H54 (cell line): ENCODE data around the gene MME.

ENCODE experiments used
- DNase-seq: peaks from one replicate; pipeline ENCODE4 v3.0.0; 2011; ENCODE audit warnings: low spot score, mixed read lengths; ENCODE audit not compliant: insufficient read length
- FAIRE-seq: peaks from 3 replicates; lab custom pipeline; 2011; peaks lifted over from hg19 to GRCh38; lab: Jason Lieb, UNC
- POLR2A ChIP-seq: IDR thresholded peaks from 2 replicates; pipeline ENCODE4 v1.6.1; 2011; ENCODE audit warnings: low read depth, mild to moderate bottlenecking, low read length

MME gene

DNA sequence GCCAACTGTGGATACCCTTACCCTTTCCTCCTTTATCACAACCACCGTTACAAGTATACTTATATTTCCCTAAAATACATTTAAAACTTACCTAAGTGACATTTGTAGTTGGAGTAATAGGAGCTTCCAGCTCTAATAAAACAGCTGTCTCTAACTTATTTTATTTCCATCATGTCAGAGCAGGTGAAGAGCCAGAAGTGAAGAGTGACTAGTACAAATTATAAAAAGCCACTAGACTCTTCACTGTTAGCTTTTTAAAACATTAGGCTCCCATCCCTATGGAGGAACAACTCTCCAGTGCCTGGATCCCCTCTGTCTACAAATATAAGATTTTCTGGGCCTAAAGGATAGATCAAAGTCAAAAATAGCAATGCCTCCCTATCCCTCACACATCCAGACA is 102.3 kb downstream of the MME start:
- FAIRE-seq = no peak
- no peak for TF ChIP-seq POLR2A

DNA sequence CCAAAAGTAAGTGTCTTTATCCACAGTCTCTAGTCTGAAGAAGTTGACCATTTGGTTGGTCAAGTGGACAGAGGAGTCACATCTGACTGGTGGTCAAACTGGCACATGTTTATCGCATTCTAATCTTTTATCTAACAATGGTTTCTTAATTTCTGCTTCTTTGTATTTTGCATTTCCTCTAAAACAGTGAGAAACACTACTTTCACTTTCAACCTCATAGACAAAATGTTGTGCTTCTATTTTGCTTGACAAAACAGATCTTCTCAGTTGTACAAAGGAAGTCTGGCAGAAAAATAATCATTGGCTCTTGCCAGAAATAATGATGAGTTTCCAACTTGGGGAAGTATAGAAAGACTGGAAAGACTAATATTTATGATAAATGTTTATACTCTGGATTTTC is 103.9 kb downstream of the MME start:
- TF ChIP-seq POLR2A = no peak
- no peak for FAIRE-seq
- DNase-seq = no peak

More for the DNA sequence above, 102.3 kb downstream of the MME start:
- DNase-seq = no peak

DNA sequence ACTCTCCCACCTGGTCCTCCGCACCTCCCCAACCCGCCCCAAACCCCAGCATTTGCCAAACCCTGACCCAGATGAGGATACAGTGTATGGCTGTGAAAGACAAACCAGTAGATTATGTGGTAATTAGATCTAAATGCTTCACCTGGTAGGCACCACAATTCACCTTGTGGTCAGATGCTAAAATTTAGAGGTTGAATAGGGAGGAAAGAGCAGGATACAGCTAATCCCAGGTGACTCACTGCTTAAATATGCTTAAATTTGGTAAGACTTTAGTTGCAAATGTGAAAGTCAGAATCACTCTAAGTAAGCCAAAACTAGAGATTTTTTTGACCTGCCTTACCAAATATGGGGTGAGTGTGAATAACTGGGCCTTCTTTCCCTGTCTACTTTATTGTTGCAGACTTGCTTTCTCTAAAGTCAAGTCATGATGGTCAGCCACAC is 105.5 kb downstream of the MME start:
- peak; percentile 5 for DNase-seq
- no peak for TF ChIP-seq POLR2A

GRCh38 chr3:155188031-155188430 is 107.9 kb downstream of the MME start:
- no peak for TF ChIP-seq POLR2A
- no peak for DNase-seq
- FAIRE-seq = no peak

More for the DNA sequence above, 105.5 kb downstream of the MME start:
- peak; percentile 68 for FAIRE-seq

- FAIRE-seq (no peak), DNase-seq (no peak)
- TF ChIP-seq POLR2A = no peak
Observed at GRCh38 chr3:155189478-155189877, 109.4 kb downstream of the MME start.

DNA sequence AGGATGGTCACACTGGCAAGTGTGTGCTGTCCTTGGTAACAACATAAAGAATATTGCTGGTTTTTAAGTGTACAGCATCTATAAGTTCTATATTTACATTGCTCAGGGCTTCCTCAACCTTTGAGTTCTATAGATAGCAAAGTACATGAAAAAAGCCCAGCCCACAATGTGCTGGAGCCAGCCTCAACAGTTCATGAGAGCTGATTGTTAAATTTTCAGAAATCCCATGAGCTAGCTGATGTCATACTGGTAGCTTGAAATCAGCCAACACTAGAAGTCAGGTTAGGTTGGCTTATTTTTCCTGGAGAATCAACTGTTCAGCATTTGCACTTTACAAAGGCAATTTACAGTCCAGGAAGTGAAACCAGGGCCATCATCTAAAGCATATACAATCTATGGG is 110.6 kb downstream of the MME start:
- FAIRE-seq = no peak
- no peak for TF ChIP-seq POLR2A
- no peak for DNase-seq

DNA sequence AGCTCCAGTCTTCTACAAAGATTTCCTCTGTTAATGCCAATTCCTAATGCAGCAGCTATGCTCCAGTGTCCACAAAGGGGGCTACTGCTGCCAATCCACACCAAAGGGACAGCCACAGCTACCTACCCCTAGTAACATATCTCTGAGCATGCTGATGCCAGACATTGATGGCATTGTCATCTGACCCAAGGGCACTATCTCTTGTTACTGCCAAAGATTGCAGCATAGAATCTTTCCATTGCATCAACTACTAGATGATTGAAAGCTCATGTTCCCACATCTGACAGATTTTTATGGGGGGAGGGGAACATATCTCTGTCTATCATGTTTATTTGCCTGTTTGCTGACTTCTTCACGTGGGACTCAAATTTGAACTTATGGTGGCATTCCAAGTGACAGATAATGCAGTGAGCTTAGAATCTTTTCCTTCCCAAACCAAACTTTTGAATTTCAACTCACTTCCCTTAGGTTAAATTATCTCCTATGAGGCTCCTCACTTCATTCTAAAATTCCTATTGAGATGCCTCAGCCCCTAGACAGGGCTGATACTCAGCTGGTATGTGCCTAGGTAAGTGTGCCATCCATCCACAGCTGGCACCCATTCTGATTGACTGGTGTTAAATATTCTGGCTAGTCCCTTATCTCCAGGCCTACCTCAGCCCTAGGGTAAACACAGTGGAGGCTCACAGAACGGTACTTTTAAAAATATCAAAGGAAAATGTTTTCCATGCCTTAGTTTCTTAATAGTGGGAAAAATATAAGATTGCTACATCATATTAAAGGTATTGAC is 113.0 kb downstream of the MME start:
- no peak for DNase-seq
- no peak for FAIRE-seq
- TF ChIP-seq POLR2A = no peak

DNA sequence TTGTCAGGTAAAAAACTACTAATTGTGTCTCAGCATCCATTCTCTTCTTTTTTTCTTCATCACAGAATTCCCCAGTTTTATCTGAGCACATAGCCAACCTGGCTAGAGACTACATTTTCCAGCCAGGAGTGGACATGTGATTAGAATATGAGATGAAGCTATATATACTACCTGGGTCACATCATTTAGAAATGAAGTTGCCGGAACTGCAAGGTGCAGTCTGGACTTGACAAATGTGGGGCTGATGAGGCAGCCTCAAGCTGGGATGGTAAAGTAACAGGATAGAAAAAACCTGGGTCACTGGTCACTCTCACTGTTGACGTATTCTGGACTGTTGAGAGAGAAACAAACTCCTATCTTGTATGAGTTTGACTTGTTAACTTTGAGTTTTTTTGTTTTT is 113.7 kb downstream of the MME start:
- no peak for FAIRE-seq
- DNase-seq = no peak

GRCh38 chr3:155194973-155195957 is 115.1 kb downstream of the MME start:
- FAIRE-seq (no peak), DNase-seq (no peak)
- TF ChIP-seq POLR2A = no peak

More for the DNA sequence above, 113.7 kb downstream of the MME start:
- no peak for TF ChIP-seq POLR2A

- DNase-seq (no peak), FAIRE-seq (no peak)
- no peak for TF ChIP-seq POLR2A
Observed at GRCh38 chr3:155196131-155197021, 116.3 kb downstream of the MME start.

GRCh38 chr3:155197786-155198185 is 117.7 kb downstream of the MME start:
- DNase-seq (no peak), FAIRE-seq (no peak)
- no peak for TF ChIP-seq POLR2A

- no peak for FAIRE-seq
- no peak for DNase-seq
Observed at GRCh38 chr3:155202626-155203025, 122.5 kb downstream of the MME start.

DNA sequence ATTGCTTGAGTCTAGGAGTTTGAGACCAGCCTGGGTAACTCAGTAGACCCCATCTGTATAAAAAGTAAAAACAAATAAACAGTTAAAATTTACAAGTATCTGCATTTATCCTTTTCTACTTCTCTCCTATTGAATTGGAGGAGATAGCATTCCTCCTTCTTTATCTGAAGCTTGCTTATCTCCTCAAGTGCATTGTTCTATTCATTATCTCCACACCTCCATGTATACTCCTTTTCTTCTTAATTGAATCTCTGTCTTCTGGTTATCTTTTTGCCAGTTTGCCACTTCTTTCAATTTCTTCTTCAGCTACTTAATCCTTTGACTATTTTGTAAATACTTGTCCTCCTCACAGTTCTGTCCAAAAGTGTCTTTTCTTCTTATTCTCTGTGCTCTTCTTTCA is 124.7 kb downstream of the MME start:
- TF ChIP-seq POLR2A = no peak
- no peak for DNase-seq
- FAIRE-seq = no peak

More at GRCh38 chr3:155202626-155203025, 122.5 kb downstream of the MME start:
- TF ChIP-seq POLR2A = no peak
